Naive B cell (primary cell): ENCODE results near the gene CCDC73. TPM values are rescaled to one million over a fixed set of nuclear protein-coding genes. Genes with fewer than 3 reads are reported as not detected.
"Not testable (repeated sequence)": the region's sequence is repeated elsewhere in the genome, so short reads cannot be mapped to it uniquely, and the experiment has no call there.

Experiments
- ATAC-seq, 2 donors: fragments of 150-1000 bp; cut with Tn5 transposase; 2 replicates each; pipeline ENCODE4 v1.10.0; 2021; ENCODE audit warnings: low read depth in 2 of 2, mild to moderate bottlenecking in 2 of 2, moderate library complexity in 2 of 2
- DNase-seq: peaks from one replicate; pipeline ENCODE4 v3.0.0; 2022
- H3K27ac Mint-ChIP-seq, 6 donors: one replicate each; pipeline ENCODE4 v1.8.0; 2020 to 2022; ENCODE audit warnings: mild to moderate bottlenecking in 6 of 6, mixed read lengths in 6 of 6, moderate library complexity in 5 of 6, inconsistent platforms in 2 of 6
- H3K27me3 Mint-ChIP-seq, 3 donors: one replicate each; pipeline ENCODE4 v1.8.0; 2021 to 2022; ENCODE audit warnings: mixed read lengths in 3 of 3, mild to moderate bottlenecking in 1 of 3
- H3K36me3 Mint-ChIP-seq, 2 donors: one replicate each; pipeline ENCODE4 v1.8.0; 2020 to 2022; ENCODE audit warnings: mixed read lengths in 2 of 2, inconsistent platforms in 1 of 2, mild to moderate bottlenecking in 1 of 2
- H3K4me1 Mint-ChIP-seq, 3 donors: one replicate each; pipeline ENCODE4 v1.8.0; 2020 to 2022; ENCODE audit warnings: mixed read lengths in 3 of 3, inconsistent platforms in 1 of 3, mild to moderate bottlenecking in 1 of 3, moderate library complexity in 1 of 3
- H3K4me3 Mint-ChIP-seq, 8 donors: one replicate each; pipeline ENCODE4 v1.8.0; 2020 to 2022; ENCODE audit warnings: mild to moderate bottlenecking in 8 of 8, mixed read lengths in 8 of 8, moderate library complexity in 8 of 8, inconsistent platforms in 2 of 8
- H3K9me3 Mint-ChIP-seq, 7 donors: one replicate each; pipeline ENCODE4 v1.8.0; 2020 to 2022; ENCODE audit warnings: mixed read lengths in 7 of 7, mild to moderate bottlenecking in 5 of 7, inconsistent platforms in 2 of 7, moderate library complexity in 1 of 7
- polyA plus RNA-seq, 6 donors: library from polyadenylated mRNA; unstranded; fragments of 300-500 nt; fragmentation: Illumina TruSeq; gene quantifications; one replicate each; pipeline ENCODE4 v1.2.3, GENCODE V29; 2021; ENCODE audit warnings: low read depth in 6 of 6

Gene CCDC73
- polyA plus RNA-seq, 6 donors from 2014 or later: not detected

- no peak for DNase-seq
- Mint-ChIP-seq H3K27ac (no peak overlapping the region), H3K9me3 (peaks cover 0 to 2% (median 0%) of the 10 kb centered on the region in 7 donors), H3K4me1 (no peaks in the 10 kb centered on the region), H3K27me3 (peaks cover 0 to 12% (median 0%) of the 10 kb centered on the region in 3 donors), H3K4me3 (no peak overlapping the region), H3K36me3 (no peaks in the 10 kb centered on the region)
- no peak for ATAC-seq
Observed at GRCh38 chr11:32643526-32643925, 150.9 kb downstream of the CCDC73 start.

- Mint-ChIP-seq H3K36me3 (no peaks in the 10 kb centered on the region), H3K27me3 (peaks cover 10 to 20% (median 12%) of the 10 kb centered on the region in 3 donors), H3K4me1 (no peaks in the 10 kb centered on the region), H3K4me3 (no peak overlapping the region), H3K9me3 (no peaks in the 10 kb centered on the region), H3K27ac (no peak overlapping the region)
- no peak for DNase-seq
- ATAC-seq: no peak
Observed at GRCh38 chr11:32641361-32641760, 153.1 kb downstream of the CCDC73 start.

- DNase-seq (no peak), ATAC-seq (no peak)
- peaks cover 10 to 32% (median 12%) of the 10 kb centered on the region in 3 donors for H3K27me3 Mint-ChIP-seq
- no peak overlapping the region for H3K27ac Mint-ChIP-seq
- peaks cover 0 to 7% (median 0%) of the 10 kb centered on the region in 7 donors for H3K9me3 Mint-ChIP-seq
- H3K4me1 Mint-ChIP-seq: no peaks in the 10 kb centered on the region
- H3K4me3 Mint-ChIP-seq: no peak overlapping the region
- H3K36me3 Mint-ChIP-seq: no peaks in the 10 kb centered on the region
Observed at GRCh38 chr11:32635819-32636218, 158.6 kb downstream of the CCDC73 start.

GRCh38 chr11:32630844-32631243, 163.6 kb downstream of the CCDC73 start:
- H3K4me1 Mint-ChIP-seq: no peaks in the 10 kb centered on the region
- no peak for ATAC-seq
- H3K27me3 Mint-ChIP-seq: peaks cover 5 to 23% (median 18%) of the 10 kb centered on the region in 3 donors
- no peak overlapping the region for H3K27ac Mint-ChIP-seq
- DNase-seq: no peak
- H3K9me3 Mint-ChIP-seq: peaks cover 0 to 8% (median 1%) of the 10 kb centered on the region in 7 donors
- no peaks in the 10 kb centered on the region for H3K36me3 Mint-ChIP-seq
- H3K4me3 Mint-ChIP-seq: no peak overlapping the region

- Mint-ChIP-seq H3K27me3 (peaks cover 3 to 18% (median 13%) of the 10 kb centered on the region in 3 donors), H3K4me1 (no peaks in the 10 kb centered on the region), H3K27ac (no peak overlapping the region), H3K9me3 (peaks cover 2 to 13% (median 5%) of the 10 kb centered on the region in 7 donors), H3K4me3 (no peak overlapping the region), H3K36me3 (no peaks in the 10 kb centered on the region)
- DNase-seq (no peak), ATAC-seq (no peak)
Observed at GRCh38 chr11:32616903-32617302, 177.6 kb downstream of the CCDC73 start.

- DNase-seq: no peak
- no peaks in the 10 kb centered on the region for H3K36me3 Mint-ChIP-seq
Observed at GRCh38 chr11:32615422-32615821, 179.0 kb downstream of the CCDC73 start.

GRCh38 chr11:32613500-32614151, 180.8 kb downstream of the CCDC73 start:
- Mint-ChIP-seq H3K4me1 (no peaks in the 10 kb centered on the region), H3K27me3 (peaks cover 0 to 1% (median 0%) of the 10 kb centered on the region in 3 donors), H3K36me3 (peaks cover 7 to 9% of the 10 kb centered on the region in 2 donors), H3K27ac (no peak overlapping the region), H3K4me3 (no peak overlapping the region), H3K9me3 (peaks cover 0 to 9% (median 4%) of the 10 kb centered on the region in 7 donors)
- ATAC-seq (no peak), DNase-seq (no peak)

More at GRCh38 chr11:32615422-32615821, 179.0 kb downstream of the CCDC73 start:
- ATAC-seq: no peak
- peak overlapping the region in 1 of 6 donors; percentile 3 for H3K27ac Mint-ChIP-seq
- peaks cover 0 to 7% (median 5%) of the 10 kb centered on the region in 7 donors for H3K9me3 Mint-ChIP-seq
- peaks cover 3 to 11% (median 10%) of the 10 kb centered on the region in 3 donors for H3K27me3 Mint-ChIP-seq
- no peak overlapping the region for H3K4me3 Mint-ChIP-seq
- H3K4me1 Mint-ChIP-seq: no peaks in the 10 kb centered on the region

GRCh38 chr11:32610797-32611352, 183.6 kb downstream of the CCDC73 start:
- Mint-ChIP-seq H3K36me3 (peaks cover 8 to 21% of the 10 kb centered on the region in 2 donors), H3K27ac (peak overlapping the region in 1 of 6 donors; percentile 17), H3K4me3 (no peak overlapping the region), H3K27me3 (no peaks in the 10 kb centered on the region), H3K9me3 (peaks cover 0 to 20% (median 4%) of the 10 kb centered on the region in 7 donors), H3K4me1 (no peaks in the 10 kb centered on the region)
- ATAC-seq (no peak), DNase-seq (no peak)

GRCh38 chr11:32608826-32609225, 185.6 kb downstream of the CCDC73 start:
- not testable (repeated sequence) for DNase-seq, H3K27me3 Mint-ChIP-seq, H3K4me1 Mint-ChIP-seq, H3K4me3 Mint-ChIP-seq, ATAC-seq
- H3K36me3 Mint-ChIP-seq: peaks cover 8 to 21% of the 10 kb centered on the region in 2 donors
- H3K9me3 Mint-ChIP-seq: peaks cover 0 to 20% (median 4%) of the 10 kb centered on the region in 7 donors
- H3K27ac Mint-ChIP-seq: peak overlapping the region in 1 of 6 donors; percentile 44

GRCh38 chr11:32606220-32606619, 188.2 kb downstream of the CCDC73 start:
- Mint-ChIP-seq H3K36me3 (peaks cover 8 to 29% of the 10 kb centered on the region in 2 donors), H3K27ac (peak overlapping the region in 1 of 6 donors; percentile 58), H3K4me3 (no peak overlapping the region), H3K4me1 (no peaks in the 10 kb centered on the region), H3K9me3 (peaks cover 0 to 20% (median 4%) of the 10 kb centered on the region in 7 donors), H3K27me3 (no peaks in the 10 kb centered on the region)
- no peak for ATAC-seq
- no peak for DNase-seq

- H3K36me3 Mint-ChIP-seq: peaks cover 0 to 22% of the 10 kb centered on the region in 2 donors
- H3K27me3 Mint-ChIP-seq: no peaks in the 10 kb centered on the region
- H3K4me3 Mint-ChIP-seq: no peak overlapping the region
- ATAC-seq: no peak
- DNase-seq: no peak
- H3K9me3 Mint-ChIP-seq: peaks cover 0 to 7% (median under 1%) of the 10 kb centered on the region in 7 donors
- H3K4me1 Mint-ChIP-seq: no peaks in the 10 kb centered on the region
- H3K27ac Mint-ChIP-seq: no peak overlapping the region
Observed at GRCh38 chr11:32602657-32603415, 191.6 kb downstream of the CCDC73 start.

GRCh38 chr11:32597921-32598320, 196.5 kb downstream of the CCDC73 start:
- no peak overlapping the region for H3K27ac Mint-ChIP-seq

GRCh38 chr11:32596114-32596513, 198.3 kb downstream of the CCDC73 start:
- DNase-seq, H3K4me1 Mint-ChIP-seq, H3K9me3 Mint-ChIP-seq, H3K27ac Mint-ChIP-seq, ATAC-seq, H3K27me3 Mint-ChIP-seq, H3K4me3 Mint-ChIP-seq: not testable (repeated sequence)
- H3K36me3 Mint-ChIP-seq: peaks cover 32 to 39% of the 10 kb centered on the region in 2 donors

More at GRCh38 chr11:32597921-32598320, 196.5 kb downstream of the CCDC73 start:
- DNase-seq: no peak
- Mint-ChIP-seq H3K4me3 (no peak overlapping the region), H3K36me3 (peaks cover 27 to 29% of the 10 kb centered on the region in 2 donors), H3K9me3 (no peaks in the 10 kb centered on the region), H3K4me1 (no peaks in the 10 kb centered on the region), H3K27me3 (no peaks in the 10 kb centered on the region)
- ATAC-seq: no peak
